Skeletal muscle cell (primary cell): ENCODE measurements around the gene YDJC.
"Not testable (repeated sequence)": the region's sequence is repeated elsewhere in the genome, so short reads cannot be mapped to it uniquely, and the experiment has no call there.

ENCODE experiments used
- DNase-seq: peaks from one replicate; pipeline ENCODE4 v3.0.0-alpha.2; 2010; ENCODE audit warnings: low read depth
- H3K4me3 ChIP-seq: 2 replicates; pipeline ENCODE4 v1.5.1; 2011; ENCODE audit warnings: low read depth, mild to moderate bottlenecking, control low read depth, low read length, moderate library complexity

YDJC gene

DNA sequence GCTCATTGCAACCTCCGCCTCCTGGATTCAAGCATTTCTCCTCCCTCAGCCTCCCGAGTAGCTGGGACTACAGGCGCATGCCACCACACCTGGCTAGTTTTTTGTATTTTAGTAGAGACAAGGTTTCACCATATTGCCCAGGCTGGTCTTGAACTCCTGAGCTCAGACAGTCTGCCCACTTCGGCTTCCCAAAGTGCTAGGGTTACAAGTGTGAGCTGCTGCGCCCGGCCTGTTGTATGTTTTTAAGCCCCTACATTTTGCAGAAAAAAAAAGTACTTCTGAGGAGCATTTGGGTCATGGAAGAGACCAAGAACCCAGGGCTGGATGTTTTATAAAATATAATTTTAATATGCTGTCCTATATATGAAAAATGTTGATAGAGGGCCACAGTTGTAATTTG, 12.5 kb downstream of the YDJC start:
- H3K4me3 ChIP-seq, DNase-seq: not testable (repeated sequence)

DNA sequence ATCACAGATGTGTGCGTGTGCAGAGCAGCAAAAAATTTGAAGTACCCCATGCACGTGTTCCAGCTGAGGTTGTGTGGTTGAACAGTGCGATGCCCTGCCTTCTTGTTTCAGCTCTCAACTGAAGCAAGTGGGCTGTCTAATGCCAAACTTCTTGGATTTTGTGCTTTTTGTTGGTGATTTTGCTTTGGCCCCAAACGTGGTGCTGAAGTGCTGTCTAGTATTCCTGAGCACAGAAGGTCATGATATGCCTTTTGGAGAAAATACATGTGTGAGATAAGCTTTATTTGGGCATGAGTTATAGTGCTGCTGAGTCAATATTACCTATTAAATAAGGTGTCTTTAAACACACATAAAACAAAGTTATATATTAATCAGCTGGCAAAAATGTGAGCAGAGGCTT, 14.1 kb downstream of the YDJC start:
- DNase-seq, result no peak

DNA sequence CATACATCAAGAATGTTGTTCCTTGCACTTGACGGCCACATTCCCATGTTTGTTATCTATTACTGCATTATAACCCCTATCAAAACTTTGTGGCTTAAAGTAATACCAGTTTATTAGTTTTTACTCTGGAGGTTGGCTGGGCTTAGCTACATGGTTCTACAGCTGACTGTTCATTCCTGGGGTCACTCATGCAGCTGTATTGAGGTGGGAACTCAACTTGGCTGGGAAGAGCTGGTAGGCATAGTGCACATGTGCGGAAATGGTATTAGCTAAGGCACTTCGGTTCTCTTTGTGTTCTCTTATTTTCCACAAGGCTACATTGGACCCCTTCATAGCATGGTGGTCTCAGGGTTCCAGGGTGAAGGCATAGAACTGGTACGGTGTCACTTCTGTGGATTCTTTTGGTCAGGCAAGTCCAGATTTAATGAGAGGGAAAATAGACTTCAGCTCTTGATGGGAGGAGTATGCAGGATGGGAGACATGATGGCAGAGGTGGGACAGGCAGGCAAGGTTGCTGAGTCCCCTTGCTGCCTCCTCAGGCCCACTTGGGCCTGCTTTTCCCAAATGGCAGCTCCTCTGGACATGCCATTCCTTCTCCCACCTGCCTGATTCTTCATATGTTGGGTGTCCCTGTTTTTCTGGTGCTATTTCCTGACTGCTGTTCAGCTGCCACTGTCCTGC, 16.1 kb downstream of the YDJC start:
- no peak overlapping the region for H3K4me3 ChIP-seq
- DNase-seq, result no peak

More for the DNA sequence above, 14.1 kb downstream of the YDJC start:
- H3K4me3 ChIP-seq, result no peak overlapping the region

DNA sequence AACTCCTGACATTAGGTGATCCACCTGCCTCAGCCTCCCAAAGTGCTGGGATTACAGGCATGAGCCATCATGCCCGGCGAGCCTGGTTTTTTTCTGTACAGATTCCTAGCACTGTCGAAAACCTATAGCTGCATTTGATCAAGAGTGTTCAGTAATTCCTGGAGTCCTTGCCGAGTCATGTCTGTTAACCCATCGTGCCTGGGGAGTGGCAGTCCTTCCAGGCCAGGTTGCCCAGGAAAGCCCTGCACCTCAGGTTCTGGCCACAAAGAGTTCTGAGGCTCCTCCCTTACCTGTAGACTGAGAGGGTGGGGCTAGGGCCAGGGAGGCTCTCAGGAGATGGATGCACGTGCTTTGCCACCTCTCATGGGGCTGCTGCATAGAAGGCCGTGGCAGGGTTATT, 17.0 kb downstream of the YDJC start:
- H3K4me3 ChIP-seq, result no peak overlapping the region
- no peak for DNase-seq

DNA sequence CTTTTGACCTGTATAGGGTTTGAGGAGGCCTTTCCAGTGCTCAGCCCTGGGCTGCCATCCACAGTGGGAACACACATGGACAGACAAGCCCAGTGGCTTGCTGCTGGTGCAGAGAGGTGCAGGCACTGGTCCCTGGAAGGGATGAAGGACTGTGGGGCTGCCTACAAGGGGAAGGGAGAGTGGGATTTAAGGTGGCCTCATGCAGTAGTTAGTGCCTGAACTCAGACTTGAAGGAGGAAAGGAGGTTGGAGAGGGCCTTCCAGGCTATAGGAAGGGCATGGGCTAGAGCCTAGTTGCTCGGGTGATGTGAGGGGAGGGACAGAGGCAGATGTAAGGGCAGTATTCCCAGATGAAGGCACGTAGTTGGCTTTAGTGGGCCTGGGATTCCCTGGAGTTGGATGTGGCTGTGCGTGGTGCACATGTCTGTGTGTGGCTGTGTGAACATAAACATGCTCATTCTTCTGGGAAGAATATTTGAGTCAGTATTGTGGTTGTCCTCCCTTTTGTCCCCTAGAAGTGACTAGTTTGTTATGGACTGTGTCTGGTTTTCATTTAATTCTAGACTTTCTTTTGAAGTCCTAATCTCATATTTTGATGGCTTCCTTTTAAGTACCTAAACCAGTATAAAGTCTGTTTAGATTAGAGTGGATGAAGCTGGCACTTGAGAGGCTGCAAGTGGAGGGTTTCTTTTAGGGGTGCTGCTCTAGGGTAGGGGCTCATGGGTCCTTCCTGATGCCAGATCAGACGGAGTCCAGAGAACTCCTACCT, 18.4 kb downstream of the YDJC start:
- DNase-seq, result no peak

DNA sequence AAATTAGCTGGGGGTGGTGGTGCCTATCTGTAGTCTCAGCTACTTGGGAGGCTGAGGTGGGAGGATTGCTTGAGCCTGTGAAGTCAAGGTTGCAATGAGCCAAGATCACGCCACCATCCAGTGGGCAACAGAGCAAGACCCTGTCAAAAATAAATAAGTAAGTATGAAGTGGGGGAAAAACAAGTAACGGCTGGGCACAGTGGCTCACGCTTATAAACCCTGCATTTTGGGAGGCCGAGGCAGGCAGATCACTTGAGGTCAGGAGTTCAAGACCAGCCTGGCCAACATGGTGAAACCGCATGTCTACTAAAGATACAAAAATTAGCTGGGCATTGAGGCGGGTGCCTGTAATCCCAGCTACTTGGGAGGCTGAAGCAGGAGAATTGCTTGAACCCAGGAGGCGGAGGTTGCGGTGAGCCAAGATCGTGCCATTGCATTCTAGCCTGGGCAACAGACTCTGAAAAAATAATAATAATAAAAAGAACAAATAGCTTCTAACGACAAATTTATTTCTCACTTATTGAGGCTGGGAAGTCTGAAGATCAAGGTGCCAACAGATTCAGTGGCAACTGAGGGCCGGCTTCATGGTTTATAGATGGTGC, 20.2 kb downstream of the YDJC start:
- not testable (repeated sequence) for H3K4me3 ChIP-seq, DNase-seq

More for the DNA sequence above, 18.4 kb downstream of the YDJC start:
- no peak overlapping the region for H3K4me3 ChIP-seq

DNA sequence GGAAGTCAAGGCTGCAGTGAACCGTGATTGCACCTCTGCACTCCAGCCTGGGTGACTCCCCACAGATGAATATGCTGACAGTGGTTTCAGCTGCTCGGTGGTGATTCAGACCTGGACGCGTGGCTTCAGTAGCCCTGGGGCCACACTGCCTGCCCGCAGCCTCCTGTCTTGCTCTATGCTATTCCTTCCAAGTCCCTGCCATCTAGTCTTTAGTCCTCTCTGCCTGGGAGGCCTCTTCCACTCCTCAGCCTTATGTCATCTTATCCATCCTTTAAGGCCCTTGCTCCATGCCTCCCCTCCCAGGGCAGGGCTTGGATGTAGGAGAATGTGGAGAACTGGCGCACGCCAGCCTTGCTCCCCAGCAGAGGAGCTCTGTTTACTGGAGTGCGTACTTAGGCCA, 23.0 kb downstream of the YDJC start:
- DNase-seq, result no peak
- H3K4me3 ChIP-seq, result no peak overlapping the region

DNA sequence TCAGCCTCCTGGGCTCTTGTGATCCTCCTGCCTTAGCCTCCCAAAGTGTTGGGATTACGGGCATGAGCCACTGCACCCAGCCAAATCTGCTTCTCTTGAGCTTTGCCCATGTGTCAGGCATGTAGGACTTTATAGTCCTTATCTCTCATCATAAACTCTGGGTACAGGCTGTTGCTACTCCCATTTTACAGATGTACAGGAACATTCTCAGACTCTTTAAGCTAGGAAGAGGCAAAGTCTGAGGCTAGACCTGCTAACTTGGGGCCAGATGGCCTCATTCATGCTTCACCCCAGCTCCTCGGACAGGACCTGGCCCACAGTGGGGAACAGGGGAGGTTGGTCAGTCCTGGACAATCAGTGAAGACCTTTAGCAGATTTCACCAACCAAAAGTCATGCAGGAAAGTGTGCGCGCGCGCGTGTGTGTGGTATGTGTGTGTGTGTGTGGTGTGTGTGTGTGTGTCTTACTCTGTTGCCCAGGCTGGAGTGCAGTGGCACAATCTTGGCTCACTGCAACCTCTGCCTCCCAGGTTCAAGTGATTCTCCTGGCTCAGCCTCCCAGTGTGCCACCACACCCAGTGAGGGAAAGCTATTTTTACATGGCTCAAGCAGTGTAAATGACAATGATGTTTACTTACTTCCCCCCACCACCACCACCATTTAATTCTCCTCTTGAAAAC, 23.8 kb downstream of the YDJC start:
- no peak for DNase-seq
- H3K4me3 ChIP-seq, result no peak overlapping the region

DNA sequence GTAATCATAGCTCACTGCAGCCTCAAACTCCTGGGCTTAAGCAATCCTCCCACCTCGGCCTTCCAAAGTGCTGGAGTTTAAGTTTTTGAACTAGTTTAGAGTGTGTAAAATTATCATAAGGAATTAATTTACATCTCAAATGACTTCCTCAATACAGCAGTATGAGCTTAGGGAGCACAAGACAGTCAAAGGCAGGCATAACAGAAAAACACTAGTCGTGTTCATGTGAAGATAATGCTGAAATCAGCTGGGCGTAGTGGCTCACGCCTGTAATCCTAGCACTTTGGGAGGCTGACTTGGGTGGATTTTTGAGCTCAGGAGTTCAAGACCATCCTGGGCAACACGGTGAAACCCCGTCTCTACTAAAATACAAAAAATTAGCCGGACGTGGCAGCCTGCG, 25.8 kb downstream of the YDJC start:
- no peak overlapping the region for H3K4me3 ChIP-seq
- DNase-seq, result no peak

DNA sequence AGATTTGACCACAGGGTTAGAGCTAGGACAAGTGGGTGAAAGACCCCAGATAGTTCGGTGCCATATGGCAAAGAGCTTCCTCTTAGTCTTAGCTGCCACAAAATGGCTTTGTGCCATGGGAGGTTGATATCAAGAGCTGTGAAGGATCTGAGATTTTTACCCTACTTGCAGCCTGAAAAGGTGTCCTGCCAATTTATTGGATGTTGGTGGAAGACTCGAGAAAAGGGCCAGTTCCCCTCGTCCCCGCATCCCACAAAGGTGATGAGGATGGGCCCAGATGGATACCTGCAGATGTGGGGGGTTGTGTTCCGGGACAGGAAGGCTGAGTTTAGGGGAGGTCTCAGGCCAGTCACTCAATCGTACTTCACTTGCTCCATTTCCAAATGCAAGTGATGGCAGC, 27.2 kb downstream of the YDJC start:
- H3K4me3 ChIP-seq, result no peak overlapping the region
- DNase-seq, result no peak

DNA sequence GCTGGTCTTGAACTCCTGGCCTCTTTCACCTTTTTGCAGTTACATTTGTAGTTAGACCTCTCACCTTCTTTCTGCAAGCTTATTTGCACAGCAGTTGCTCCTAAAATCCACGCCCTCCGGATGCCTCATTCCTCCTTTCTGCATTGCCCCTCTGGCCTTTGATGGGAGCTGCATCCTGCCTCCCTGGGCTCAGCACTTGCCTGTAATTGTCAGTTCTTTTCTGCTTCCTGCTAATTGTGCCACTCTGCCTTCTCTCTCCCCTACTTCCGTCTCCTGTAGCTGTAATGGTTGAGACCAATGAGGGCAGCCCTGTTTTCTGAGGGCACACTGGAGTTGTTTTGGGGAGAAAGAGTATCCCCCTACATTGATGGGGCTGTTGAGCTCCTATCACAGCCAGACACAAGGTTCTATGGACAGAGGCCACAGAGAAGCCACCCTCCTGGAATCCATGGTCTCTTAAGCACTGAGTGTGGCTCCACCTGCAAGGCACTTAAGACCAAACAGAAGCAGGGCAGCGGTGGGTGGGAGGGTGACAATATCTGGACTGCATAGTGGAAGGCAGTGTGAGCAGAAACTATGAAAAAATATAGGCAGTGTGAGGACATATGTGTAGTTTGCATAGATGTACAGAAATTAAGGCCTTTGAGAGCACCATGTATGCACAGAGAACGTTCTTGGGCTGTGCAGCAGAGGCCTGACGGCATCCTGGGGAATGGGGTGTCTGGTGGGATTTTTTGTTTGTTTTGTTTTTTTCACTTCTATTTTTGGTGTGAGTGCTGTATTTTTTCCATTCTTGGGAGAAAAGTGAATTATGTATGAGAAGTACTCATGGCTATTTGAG, 30.5 kb downstream of the YDJC start:
- H3K4me3 ChIP-seq, result no peak overlapping the region
- DNase-seq, result no peak

DNA sequence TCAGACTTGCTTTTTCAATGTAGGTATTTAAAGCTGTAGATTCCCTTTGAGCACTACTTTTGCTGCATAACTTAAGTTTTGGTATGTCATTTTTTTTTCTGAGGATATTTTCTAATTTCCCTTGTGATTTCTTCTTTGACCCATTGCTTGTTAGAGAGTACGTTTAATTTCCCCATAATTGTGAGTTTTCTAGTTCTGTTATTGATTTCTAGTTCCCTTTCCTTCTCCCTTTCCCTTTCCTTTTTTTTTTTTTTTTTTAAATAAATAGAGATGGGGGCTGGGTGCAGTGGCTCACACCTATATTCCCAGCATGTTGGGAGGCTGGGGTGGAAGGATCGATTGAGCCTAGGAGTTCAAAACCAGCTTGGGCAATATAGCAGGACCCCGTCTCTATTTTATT, 31.5 kb downstream of the YDJC start:
- DNase-seq, result no peak
- no peak overlapping the region for H3K4me3 ChIP-seq

DNA sequence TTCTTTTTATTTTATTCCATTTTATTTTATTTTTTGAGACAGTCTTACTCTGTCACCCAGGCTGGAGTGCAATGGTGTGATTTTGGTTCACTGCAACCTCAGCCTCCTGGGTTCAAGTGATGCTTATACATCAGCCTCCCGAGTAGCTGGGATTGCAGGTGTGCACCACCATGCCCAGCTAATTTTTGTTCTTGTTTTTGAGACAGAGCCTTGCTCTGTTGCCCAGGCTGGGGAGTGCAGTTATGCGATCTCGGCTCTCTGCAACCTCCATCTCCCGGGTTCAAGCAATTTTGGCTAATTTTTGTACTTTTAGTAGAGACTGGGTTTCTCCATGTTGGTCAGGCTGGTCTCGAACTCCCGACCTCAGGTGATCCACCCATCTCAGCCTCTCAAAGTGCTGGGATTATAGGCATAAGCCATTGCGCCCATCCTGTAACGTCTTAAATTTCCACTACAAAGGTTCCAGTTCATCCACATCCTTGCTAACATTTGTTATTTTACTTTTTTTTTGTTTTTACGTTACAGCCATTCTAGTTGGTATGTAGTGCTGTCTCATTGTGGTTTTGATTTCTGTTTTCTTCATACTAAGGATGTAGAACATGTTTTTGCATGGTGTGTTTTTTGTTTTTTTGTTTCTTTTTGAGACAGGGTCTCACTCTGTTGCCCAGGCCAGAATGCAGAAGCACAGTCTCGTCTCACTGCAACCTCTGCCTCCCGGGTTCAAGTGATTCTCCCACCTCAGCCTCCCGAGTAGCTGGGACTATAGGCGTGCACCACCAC, 33.3 kb downstream of the YDJC start:
- DNase-seq, result not testable (repeated sequence)

DNA sequence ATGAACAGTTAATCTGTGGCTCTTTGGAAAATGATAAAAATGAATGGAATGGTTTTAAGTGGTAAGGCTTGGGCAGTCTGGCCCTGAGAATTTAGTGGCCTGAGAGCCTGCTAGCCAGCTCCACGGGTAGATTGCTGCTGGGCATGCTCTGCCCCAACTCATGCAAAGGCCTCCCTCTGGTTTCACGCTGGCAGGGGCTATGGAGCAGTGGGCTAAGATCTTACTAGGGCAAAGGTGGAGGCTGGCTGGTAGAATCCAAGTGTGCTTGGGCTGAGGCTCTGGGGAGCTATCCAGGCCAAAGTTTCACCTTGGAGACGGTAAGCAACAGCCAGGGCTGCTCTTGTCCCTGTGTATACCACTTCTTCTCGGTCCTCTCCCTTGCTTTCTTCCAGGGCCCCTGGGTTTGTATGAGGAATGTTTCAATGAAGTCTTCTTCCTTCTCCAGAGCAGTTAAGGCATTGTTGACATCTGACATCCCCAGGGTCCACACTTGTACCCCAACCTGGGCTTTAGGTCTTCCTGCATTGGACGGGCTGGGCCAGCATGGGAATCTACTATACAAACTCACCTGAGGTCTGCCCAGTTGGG, 34.9 kb downstream of the YDJC start:
- H3K4me3 ChIP-seq, result no peak overlapping the region
- DNase-seq, result no peak

More for the DNA sequence above, 33.3 kb downstream of the YDJC start:
- H3K4me3 ChIP-seq, result not testable (repeated sequence)

DNA sequence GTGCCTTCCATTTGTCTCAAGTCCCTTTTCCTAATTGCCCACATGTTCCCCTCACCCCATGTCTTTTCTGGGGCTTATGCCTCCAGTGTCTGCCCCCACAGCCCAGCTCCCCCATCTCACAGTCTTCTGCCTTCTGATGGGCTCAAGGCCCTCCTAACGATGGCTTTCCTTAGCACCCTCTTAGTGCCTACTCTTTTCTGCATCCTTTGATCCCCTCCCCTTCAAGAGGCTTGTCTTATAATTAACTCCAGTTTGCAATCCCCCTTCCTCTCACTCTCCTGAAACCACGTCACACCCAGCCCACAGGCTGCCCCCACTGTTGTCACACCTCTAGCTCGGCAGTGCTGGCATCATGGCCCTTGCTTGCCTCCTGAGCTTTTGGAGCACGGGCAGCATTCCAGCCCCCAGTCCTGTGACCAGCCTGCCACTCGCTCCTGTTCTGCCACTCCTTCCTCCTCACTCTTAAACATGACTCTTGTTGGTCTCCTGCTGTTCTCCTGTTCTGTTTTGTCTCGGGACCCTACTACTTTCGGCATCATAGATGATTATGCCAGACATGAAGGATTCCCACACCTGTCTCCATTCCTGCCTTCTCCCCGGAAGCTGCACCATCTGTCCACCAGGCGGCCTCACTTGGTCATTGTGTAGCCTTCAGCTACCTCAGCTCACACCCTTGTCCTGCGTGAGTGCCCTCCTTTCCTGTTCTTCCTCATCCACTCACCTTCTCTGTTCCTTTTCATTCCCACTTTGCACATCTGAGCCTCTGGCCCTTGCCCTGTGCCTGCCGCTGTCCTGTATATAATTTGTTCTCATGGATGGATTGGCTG, 36.2 kb downstream of the YDJC start:
- no peak overlapping the region for H3K4me3 ChIP-seq
- no peak for DNase-seq

DNA sequence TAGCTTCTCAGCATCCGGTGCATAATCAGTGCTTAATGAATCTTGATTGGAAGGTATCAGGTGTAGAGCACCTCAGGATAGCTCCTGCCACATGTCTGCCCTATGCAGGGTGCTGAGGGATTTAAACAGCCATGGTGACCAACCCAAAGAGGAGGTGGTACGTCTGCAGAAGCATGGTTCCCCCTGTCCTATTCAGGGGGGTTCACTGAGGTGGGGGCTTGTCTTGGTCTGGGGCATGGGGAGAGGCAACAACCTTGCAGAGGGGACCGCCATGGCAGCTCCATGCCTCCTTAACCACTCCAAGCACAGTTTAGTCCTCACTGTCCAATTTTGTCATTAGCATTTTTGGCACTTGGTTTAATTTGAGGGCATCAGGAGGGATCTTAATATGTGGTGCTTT, 37.4 kb downstream of the YDJC start:
- DNase-seq, result no peak
- H3K4me3 ChIP-seq, result no peak overlapping the region

DNA sequence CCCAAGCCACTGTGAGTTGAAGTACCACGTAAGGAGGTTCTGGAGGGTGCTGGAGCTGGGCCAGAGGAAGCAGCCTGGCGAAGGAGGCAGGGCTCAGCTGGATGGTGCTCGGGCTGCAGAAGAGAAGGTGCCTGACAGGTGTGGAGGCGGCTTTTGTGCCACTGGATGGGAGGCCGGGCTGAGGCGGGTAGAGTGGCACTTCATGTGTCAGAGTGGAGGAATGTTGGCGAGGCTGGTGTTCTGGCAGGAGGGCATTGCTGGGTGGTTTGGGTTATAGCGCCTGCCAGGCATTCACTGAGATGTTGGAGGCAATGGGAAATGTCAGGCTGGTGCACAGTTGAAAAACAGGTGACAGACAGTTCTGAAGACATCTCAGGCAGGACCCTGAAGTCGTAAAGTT, 38.1 kb downstream of the YDJC start:
- DNase-seq, result no peak

More for the DNA sequence above, 38.1 kb downstream of the YDJC start:
- no peak overlapping the region for H3K4me3 ChIP-seq
